T-cell (primary cell): ENCODE results near the gene SEMA4D. TPM values are rescaled to one million over a fixed set of nuclear protein-coding genes. Genes with fewer than 3 reads are reported as not detected.

Source experiments
- ATAC-seq, 4 experiments: fragments of 200-7000 bp in 3 of 4; fragments of 150-1000 bp in 1 of 4; cut with Tn5 transposase; replicated peaks in 1 of 4; 1 replicate in 3 of 4; 2 replicates in 1 of 4; pipeline ENCODE4 v1.10.0; 2021; ENCODE audit warnings: moderate library complexity in 3 of 4, mild to moderate bottlenecking in 2 of 4, moderate number of reproducible peaks in 1 of 4
- CTCF ChIA-PET, 2 donors: fragments of 300-600 bp; sonication (Branson Sonifier 250); formaldehyde crosslinking; loops; one replicate each; lab custom pipeline; 2022; ENCODE audit warnings: antibody characterized with exemption in 2 of 2; lab: Charles Lee
- POLR2A ChIA-PET, 2 donors: fragments of 300-600 bp; sonication (Branson Sonifier 250); formaldehyde crosslinking; loops; one replicate each; lab custom pipeline; 2022; ENCODE audit warnings: antibody characterized with exemption in 2 of 2; lab: Charles Lee
- DNase-seq, 35 experiments: peaks; one replicate each; pipeline versions ENCODE4 v3.0.0 to v3.0.0-alpha.2; 2013 to 2023
- H3K27ac ChIP-seq: one replicate; pipeline ENCODE4 v1.5.1; 2013; ENCODE audit warnings: low read length
- H3K27me3 ChIP-seq, 2 experiments: replicated peaks in 1 of 2; 1 replicate in 1 of 2; 2 replicates in 1 of 2; pipeline versions ENCODE4 v1.6.1 to v1.7.0; 2013; ENCODE audit warnings: low read length in 1 of 2, mixed read lengths in 1 of 2; ENCODE audit not compliant: control insufficient read depth in 2 of 2, insufficient read depth in 2 of 2; ENCODE audit errors: extremely low read depth in 1 of 2
- H3K36me3 ChIP-seq, 2 donors: 1 replicate in 1 of 2; 2 replicates in 1 of 2; pipeline versions ENCODE4 v1.6.1 to v1.7.0; 2013; ENCODE audit warnings: low read length in 1 of 2; ENCODE audit not compliant: control insufficient read depth in 2 of 2, insufficient read depth in 1 of 2; ENCODE audit errors: extremely low read depth in 1 of 2
- H3K4me1 ChIP-seq, 2 experiments: 1 replicate in 1 of 2; 2 replicates in 1 of 2; pipeline versions ENCODE4 v1.6.1 to v1.7.0; 2013; ENCODE audit warnings: low read length in 2 of 2, mixed read lengths in 1 of 2; ENCODE audit not compliant: insufficient read depth in 2 of 2, control insufficient read depth in 1 of 2; ENCODE audit errors: extremely low read depth in 1 of 2
- H3K4me3 ChIP-seq, 2 donors: 1 replicate in 1 of 2; 2 replicates in 1 of 2; pipeline versions ENCODE4 v1.5.1 to v1.7.0; 2013; ENCODE audit warnings: mild to moderate bottlenecking in 2 of 2, low read length in 1 of 2, moderate library complexity in 1 of 2; ENCODE audit not compliant: control insufficient read depth in 1 of 2; ENCODE audit errors: extremely low read depth in 1 of 2
- H3K9me3 ChIP-seq: 2 replicates; pipeline ENCODE4 v1.7.0; 2013
- H3K27ac Mint-ChIP-seq, 2 donors: one replicate each; pipeline ENCODE4 v1.8.0; 2020 to 2021; ENCODE audit warnings: mild to moderate bottlenecking in 2 of 2, mixed read lengths in 2 of 2
- H3K27me3 Mint-ChIP-seq, 2 donors: one replicate each; pipeline ENCODE4 v1.8.0; 2021 to 2022; ENCODE audit warnings: mixed read lengths in 2 of 2
- H3K36me3 Mint-ChIP-seq: one replicate; pipeline ENCODE4 v1.8.0; 2021; ENCODE audit warnings: mixed read lengths
- H3K4me1 Mint-ChIP-seq, 3 donors: one replicate each; pipeline ENCODE4 v1.8.0; 2020 to 2022; ENCODE audit warnings: mixed read lengths in 3 of 3, mild to moderate bottlenecking in 1 of 3
- H3K4me3 Mint-ChIP-seq, 3 donors: one replicate each; pipeline ENCODE4 v1.8.0; 2020 to 2022; ENCODE audit warnings: mild to moderate bottlenecking in 3 of 3, mixed read lengths in 3 of 3, moderate library complexity in 3 of 3
- H3K9me3 Mint-ChIP-seq, 3 donors: one replicate each; pipeline ENCODE4 v1.8.0; 2020 to 2022; ENCODE audit warnings: mixed read lengths in 3 of 3
- WGBS: methylation state at CpG from one replicate; pipeline ENCODE4 v1.1.5; 2013; ENCODE audit warnings: missing lambda C conversion rate; ENCODE audit not compliant: insufficient coverage; 5-methylcytosine and 5-hydroxymethylcytosine counted together
- total RNA-seq, 35 experiments: library from RNA in 6 of 35; stranded (reverse) in 6 of 35; fragments of 120-200 nt in 1 of 35; gene quantifications; one replicate each; pipeline versions ENCODE4 v1.2.1 to v1.2.4 and lab custom pipeline; 2013 to 2026

SEMA4D gene
- total RNA-seq, 5 donors from 2014 or later (not counting 1 experiment from before 2014, with no cell fraction given), result 347 to 585 (median 434) TPM

- POLR2A ChIA-PET, result interaction anchor here (0.5 to 1.7 kb wide), 3 partner anchors 16 to 186 kb away, joined by 3 read pairs; partner anchors contain the start of gene GADD45G (in 1 of the 2)
- no peaks in the 10 kb centered on the region for H3K9me3 Mint-ChIP-seq
- Histone ChIP-seq H3K9me3 (no peaks in the 10 kb centered on the region), H3K36me3 (peaks cover 18 to 43% of the 10 kb centered on the region in 2 donors), H3K4me3 (peak overlapping the region in 1 of 2 donors; percentile 9), H3K27ac (peak overlapping the region; percentile 83), H3K27me3 (no peaks in the 10 kb centered on the region), H3K4me1 (peaks cover 29 to 90% of the 10 kb centered on the region in 2 experiments)
- H3K36me3 Mint-ChIP-seq, result peaks cover 35% of the 10 kb centered on the region
- ATAC-seq (peak in 1 of 4 experiments; percentile 2), DNase-seq (no peak)
- peak overlapping the region; percentile 71 to 83 (median 79) for H3K4me3 Mint-ChIP-seq
- no peaks in the 10 kb centered on the region for H3K27me3 Mint-ChIP-seq
- peaks cover 79 to 95% (median 93%) of the 10 kb centered on the region in 3 donors for H3K4me1 Mint-ChIP-seq
- WGBS, result 14% methylated on average over 2 of the region's 9 CpGs
- CTCF ChIA-PET, result interaction anchor here in 1 of 2 donors (0.7 to 2.0 kb wide), 3 partner anchors 10 to 130 kb away, joined by 5 to 15 read pairs (median 8); no protein-coding TSS in a partner anchor
- H3K27ac Mint-ChIP-seq, result peak overlapping the region; percentile 95 to 99
Measured at GRCh38 chr9:89418474-89418845, 79.5 kb downstream of the SEMA4D start.

GRCh38 chr9:89417832-89418473 lies 80.0 kb downstream of the SEMA4D start:
- no peaks in the 10 kb centered on the region for H3K9me3 Mint-ChIP-seq
- peak overlapping the region; percentile 71 to 83 (median 79) for H3K4me3 Mint-ChIP-seq
- Histone ChIP-seq H3K4me1 (peaks cover 29 to 88% of the 10 kb centered on the region in 2 experiments), H3K9me3 (no peaks in the 10 kb centered on the region), H3K4me3 (no peak overlapping the region), H3K27me3 (no peaks in the 10 kb centered on the region), H3K36me3 (peaks cover 18 to 49% of the 10 kb centered on the region in 2 donors), H3K27ac (peak overlapping the region; percentile 83)
- CTCF ChIA-PET, result interaction anchor here (1.1 to 2.0 kb wide), 4 partner anchors 11 to 131 kb away, joined by 3 to 15 read pairs (median 6); no protein-coding TSS in a partner anchor
- POLR2A ChIA-PET, result interaction anchor here in 1 of 2 donors (1.7 kb wide), 1 partner anchor 16 kb away, joined by 3 read pairs; no protein-coding TSS in a partner anchor
- peak overlapping the region; percentile 95 to 99 for H3K27ac Mint-ChIP-seq
- H3K36me3 Mint-ChIP-seq, result peaks cover 38% of the 10 kb centered on the region
- ATAC-seq, result peak in 2 of 4 experiments; percentile 17 to 20
- peaks cover 79 to 95% (median 92%) of the 10 kb centered on the region in 3 donors for H3K4me1 Mint-ChIP-seq
- DNase-seq, result peak in 2 of 35 experiments; percentile 29 to 43
- 0% methylated on average over 4 of the region's 6 CpGs for WGBS
- no peaks in the 10 kb centered on the region for H3K27me3 Mint-ChIP-seq

- H3K27me3 Mint-ChIP-seq, result no peaks in the 10 kb centered on the region
- Histone ChIP-seq H3K9me3 (no peaks in the 10 kb centered on the region), H3K27ac (no peak overlapping the region), H3K4me3 (no peak overlapping the region), H3K4me1 (peaks cover 16 to 90% of the 10 kb centered on the region in 2 experiments), H3K36me3 (peaks cover 17 to 68% of the 10 kb centered on the region in 2 donors), H3K27me3 (no peaks in the 10 kb centered on the region)
- H3K27ac Mint-ChIP-seq, result peak overlapping the region; percentile 74 to 80
- 96% methylated on average over 9 of the region's 9 CpGs for WGBS
- DNase-seq (no peak), ATAC-seq (no peak)
- peaks cover 51% of the 10 kb centered on the region for H3K36me3 Mint-ChIP-seq
- ChIA-PET CTCF (no interaction called here), POLR2A (no interaction called here)
- no peaks in the 10 kb centered on the region for H3K9me3 Mint-ChIP-seq
- no peak overlapping the region for H3K4me3 Mint-ChIP-seq
- peaks cover 79 to 95% (median 92%) of the 10 kb centered on the region in 3 donors for H3K4me1 Mint-ChIP-seq
Measured at GRCh38 chr9:89414670-89415324, 83.1 kb downstream of the SEMA4D start.

- DNase-seq, result no peak
- no peaks in the 10 kb centered on the region for H3K9me3 Mint-ChIP-seq
- Histone ChIP-seq H3K4me3 (no peak overlapping the region), H3K9me3 (no peaks in the 10 kb centered on the region), H3K27me3 (no peaks in the 10 kb centered on the region), H3K36me3 (peaks cover 17 to 68% of the 10 kb centered on the region in 2 donors), H3K4me1 (peaks cover 18 to 90% of the 10 kb centered on the region in 2 experiments), H3K27ac (no peak overlapping the region)
- peaks cover 51% of the 10 kb centered on the region for H3K36me3 Mint-ChIP-seq
- ATAC-seq, result no peak
- H3K27me3 Mint-ChIP-seq, result no peaks in the 10 kb centered on the region
- H3K4me1 Mint-ChIP-seq, result peaks cover 79 to 96% (median 92%) of the 10 kb centered on the region in 3 donors
- CTCF ChIA-PET, result no interaction called here
- no peak overlapping the region for H3K4me3 Mint-ChIP-seq
- POLR2A ChIA-PET, result no interaction called here
- peak overlapping the region; percentile 31 to 48 for H3K27ac Mint-ChIP-seq
- 96% methylated on average over 4 of the region's 4 CpGs for WGBS
Measured at GRCh38 chr9:89413963-89414638, 83.8 kb downstream of the SEMA4D start.

- ATAC-seq (no peak), DNase-seq (no peak)
- H3K27ac ChIP-seq, result no peak overlapping the region
- ChIA-PET CTCF (no interaction called here), POLR2A (interaction anchor here in 1 of 2 donors (0.6 kb wide), 1 partner anchor 487 kb away, joined by 3 read pairs; no protein-coding TSS in a partner anchor)
- peaks cover 17 to 68% of the 10 kb centered on the region in 2 donors for H3K36me3 ChIP-seq
- peaks cover 79 to 96% (median 91%) of the 10 kb centered on the region in 3 donors for H3K4me1 Mint-ChIP-seq
- no peaks in the 10 kb centered on the region for H3K9me3 ChIP-seq
- no peaks in the 10 kb centered on the region for H3K9me3 Mint-ChIP-seq
- peaks cover 21 to 90% of the 10 kb centered on the region in 2 experiments for H3K4me1 ChIP-seq
- H3K36me3 Mint-ChIP-seq, result peaks cover 50% of the 10 kb centered on the region
- no peaks in the 10 kb centered on the region for H3K27me3 ChIP-seq
- no peak overlapping the region for H3K4me3 ChIP-seq
- H3K27ac Mint-ChIP-seq, result peak overlapping the region; percentile 53 to 80
- WGBS, result 95% methylated on average over 3 of the region's 4 CpGs
- H3K27me3 Mint-ChIP-seq, result no peaks in the 10 kb centered on the region
- H3K4me3 Mint-ChIP-seq, result no peak overlapping the region
Measured at GRCh38 chr9:89412951-89413350, 85.0 kb downstream of the SEMA4D start.

GRCh38 chr9:89412541-89412940 lies 85.4 kb downstream of the SEMA4D start:
- Mint-ChIP-seq H3K4me1 (peaks cover 79 to 96% (median 90%) of the 10 kb centered on the region in 3 donors), H3K9me3 (peaks cover 0 to 3% (median 3%) of the 10 kb centered on the region in 3 donors), H3K36me3 (peaks cover 49% of the 10 kb centered on the region), H3K4me3 (no peak overlapping the region), H3K27ac (peak overlapping the region; percentile 36 to 80), H3K27me3 (no peaks in the 10 kb centered on the region)
- peaks cover 22 to 90% of the 10 kb centered on the region in 2 experiments for H3K4me1 ChIP-seq
- H3K9me3 ChIP-seq, result no peaks in the 10 kb centered on the region
- peaks cover 17 to 70% of the 10 kb centered on the region in 2 donors for H3K36me3 ChIP-seq
- ChIA-PET CTCF (no interaction called here), POLR2A (no interaction called here)
- no peaks in the 10 kb centered on the region for H3K27me3 ChIP-seq
- no peak overlapping the region for H3K27ac ChIP-seq
- 92% methylated on average over 1 of the region's 5 CpGs for WGBS
- H3K4me3 ChIP-seq, result no peak overlapping the region
- DNase-seq (no peak), ATAC-seq (no peak)
